GM12891 (cell line): ENCODE data around the gene CCDC136.

Experiments used
- DNase-seq: peaks from one replicate; pipeline ENCODE4 v3.0.0; 2011; ENCODE audit warnings: low spot score; ENCODE audit not compliant: insufficient read length
- FAIRE-seq: peaks from 2 replicates; lab custom pipeline; 2011; peaks lifted over from hg19 to GRCh38; lab: Jason Lieb, UNC
- PAX5 ChIP-seq: IDR thresholded peaks from 2 replicates; pipeline ENCODE4 v1.6.1; 2011; ENCODE audit warnings: low read length, moderate library complexity, mild to moderate bottlenecking; ENCODE audit not compliant: insufficient read depth, severe bottlenecking
- POLR2A ChIP-seq: IDR thresholded peaks from 2 replicates; pipeline ENCODE4 v1.6.1; 2011; ENCODE audit warnings: low read depth, low read length, control low read depth
- POLR2AphosphoS5 ChIP-seq: IDR thresholded peaks from 2 replicates; pipeline ENCODE4 v1.6.1; 2011; ENCODE audit warnings: low read depth, low read length, control low read depth
- POU2F2 ChIP-seq: IDR thresholded peaks from 2 replicates; pipeline ENCODE4 v1.6.1; 2011; ENCODE audit warnings: low read depth, mild to moderate bottlenecking, control low read depth, low read length, moderate library complexity
- SPI1 ChIP-seq: IDR thresholded peaks from 2 replicates; pipeline ENCODE4 v1.6.1; 2011; ENCODE audit warnings: low read depth, low read length, control low read depth
- TAF1 ChIP-seq: IDR thresholded peaks from 2 replicates; pipeline ENCODE4 v1.6.1; 2011; ENCODE audit warnings: low read depth, low read length, control low read depth

Gene CCDC136

DNA sequence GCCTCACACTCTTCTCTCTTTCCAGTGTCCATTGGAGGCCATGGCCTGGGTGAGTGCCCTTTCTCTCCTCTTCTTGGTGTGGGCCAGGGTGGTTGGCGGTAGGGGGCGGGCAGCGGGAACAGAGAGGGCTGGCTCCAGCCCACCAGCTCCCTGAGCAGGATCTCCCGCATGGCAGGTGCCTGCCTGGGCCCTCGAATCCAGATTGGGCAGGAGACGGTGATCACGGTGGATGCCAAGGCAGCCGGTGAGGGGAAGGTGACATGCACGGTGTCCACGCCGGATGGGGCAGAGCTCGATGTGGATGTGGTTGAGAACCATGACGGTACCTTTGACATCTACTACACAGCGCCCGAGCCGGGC, 57.4 kb downstream of the CCDC136 start:
- FAIRE-seq, result no peak
- TF ChIP-seq TAF1, result no peak
- no peak for TF ChIP-seq SPI1
- TF ChIP-seq POLR2A, result no peak
- TF ChIP-seq POU2F2, result no peak
- no peak for TF ChIP-seq PAX5
- TF ChIP-seq POLR2AphosphoS5, result no peak
- DNase-seq, result no peak

DNA sequence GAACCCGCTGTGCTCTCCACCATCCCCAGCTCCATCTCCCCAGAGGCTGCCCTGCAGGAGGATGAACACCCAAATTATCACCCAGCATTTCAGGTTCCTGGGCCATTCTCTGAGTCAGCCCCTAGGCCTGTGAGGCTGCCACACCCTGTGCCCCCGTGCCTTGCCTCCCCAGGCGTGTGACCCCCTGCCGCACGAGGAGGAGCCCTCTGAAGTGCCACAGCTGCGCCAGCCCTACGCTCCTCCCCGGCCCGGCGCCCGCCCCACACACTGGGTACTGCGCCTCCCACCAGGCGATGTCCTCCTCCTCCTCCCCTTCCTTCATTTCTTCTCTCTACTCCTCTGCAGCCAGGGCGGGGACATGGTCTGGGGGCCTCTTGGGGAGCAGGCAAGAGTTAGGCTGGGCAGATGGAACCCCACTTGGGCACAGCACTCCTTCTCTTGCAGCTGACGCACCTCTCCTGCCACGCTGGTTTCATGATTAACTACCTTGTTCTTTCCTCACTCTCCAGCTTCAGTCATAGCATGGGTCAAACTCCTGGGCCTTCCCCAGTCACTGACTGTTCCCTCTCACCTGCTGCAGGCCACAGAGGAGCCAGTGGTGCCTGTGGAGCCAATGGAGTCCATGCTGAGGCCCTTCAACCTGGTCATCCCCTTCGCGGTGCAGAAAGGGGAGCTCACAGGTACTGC, 58.2 kb downstream of the CCDC136 start:
- no peak for FAIRE-seq
- no peak for TF ChIP-seq SPI1
- TF ChIP-seq POLR2A, result no peak
- TF ChIP-seq POU2F2, result no peak
- no peak for TF ChIP-seq TAF1
- DNase-seq, result no peak

DNA sequence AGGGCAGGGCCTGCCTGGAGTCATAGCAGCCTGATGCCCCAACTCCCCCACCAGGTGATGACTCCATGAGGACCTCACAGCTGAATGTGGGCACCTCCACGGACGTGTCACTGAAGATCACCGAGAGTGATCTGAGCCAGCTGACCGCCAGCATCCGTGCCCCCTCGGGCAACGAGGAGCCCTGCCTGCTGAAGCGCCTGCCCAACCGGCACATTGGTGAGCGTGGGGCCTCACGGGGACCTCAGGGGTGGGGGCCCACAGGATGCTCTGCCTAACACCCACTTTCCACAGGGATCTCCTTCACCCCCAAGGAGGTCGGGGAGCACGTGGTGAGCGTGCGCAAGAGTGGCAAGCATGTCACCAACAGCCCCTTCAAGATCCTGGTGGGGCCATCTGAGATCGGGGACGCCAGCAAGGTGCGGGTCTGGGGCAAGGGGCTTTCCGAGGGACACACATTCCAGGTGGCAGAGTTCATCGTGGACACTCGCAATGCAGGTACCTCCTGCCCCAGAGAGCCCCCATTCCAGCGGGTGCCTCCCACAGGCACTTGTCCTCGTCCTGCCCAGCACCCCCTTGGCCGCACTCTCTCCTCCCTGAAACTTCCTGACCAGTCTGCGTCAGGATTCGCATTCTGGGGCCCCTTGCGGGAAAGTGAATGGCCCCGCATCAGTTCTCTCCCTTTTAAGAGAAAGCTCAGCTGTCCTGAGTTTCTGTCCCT, 60.9 kb downstream of the CCDC136 start:
- TF ChIP-seq POLR2A (no peak), PAX5 (no peak), POU2F2 (no peak)
- no peak for DNase-seq
- FAIRE-seq, result no peak

DNA sequence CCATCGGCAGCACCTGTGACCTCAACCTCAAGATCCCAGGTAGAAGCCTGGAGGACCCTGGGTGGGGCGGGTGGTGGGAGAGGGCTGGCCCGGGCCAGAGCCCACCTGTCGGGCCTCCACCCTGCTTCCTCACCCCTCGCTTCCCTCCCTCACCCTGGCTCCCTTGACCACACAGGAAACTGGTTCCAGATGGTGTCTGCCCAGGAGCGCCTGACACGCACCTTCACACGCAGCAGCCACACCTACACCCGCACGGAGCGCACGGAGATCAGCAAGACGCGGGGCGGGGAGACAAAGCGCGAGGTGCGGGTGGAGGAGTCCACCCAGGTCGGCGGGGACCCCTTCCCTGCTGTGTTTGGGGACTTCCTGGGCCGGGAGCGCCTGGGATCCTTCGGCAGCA, 62.0 kb downstream of the CCDC136 start:
- FAIRE-seq (no peak), DNase-seq (no peak)
- TF ChIP-seq SPI1 (no peak), POU2F2 (no peak), POLR2A (no peak), PAX5 (no peak), POLR2AphosphoS5 (no peak), TAF1 (no peak)

DNA sequence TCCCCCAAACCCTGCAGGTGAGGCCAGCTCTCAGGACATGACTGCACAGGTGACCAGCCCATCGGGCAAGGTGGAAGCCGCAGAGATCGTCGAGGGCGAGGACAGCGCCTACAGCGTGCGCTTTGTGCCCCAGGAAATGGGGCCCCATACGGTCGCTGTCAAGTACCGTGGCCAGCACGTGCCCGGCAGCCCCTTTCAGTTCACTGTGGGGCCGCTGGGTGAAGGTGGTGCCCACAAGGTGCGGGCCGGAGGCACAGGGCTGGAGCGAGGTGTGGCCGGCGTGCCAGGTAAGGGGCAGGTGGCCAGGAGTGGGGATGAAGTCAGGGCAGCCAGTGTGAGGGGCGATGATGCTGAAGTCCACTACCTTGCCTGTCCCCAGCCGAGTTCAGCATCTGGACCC, 62.6 kb downstream of the CCDC136 start:
- TF ChIP-seq TAF1 (no peak), POLR2AphosphoS5 (no peak), POU2F2 (no peak), SPI1 (no peak), PAX5 (no peak), POLR2A (no peak)
- FAIRE-seq, result no peak
- no peak for DNase-seq

DNA sequence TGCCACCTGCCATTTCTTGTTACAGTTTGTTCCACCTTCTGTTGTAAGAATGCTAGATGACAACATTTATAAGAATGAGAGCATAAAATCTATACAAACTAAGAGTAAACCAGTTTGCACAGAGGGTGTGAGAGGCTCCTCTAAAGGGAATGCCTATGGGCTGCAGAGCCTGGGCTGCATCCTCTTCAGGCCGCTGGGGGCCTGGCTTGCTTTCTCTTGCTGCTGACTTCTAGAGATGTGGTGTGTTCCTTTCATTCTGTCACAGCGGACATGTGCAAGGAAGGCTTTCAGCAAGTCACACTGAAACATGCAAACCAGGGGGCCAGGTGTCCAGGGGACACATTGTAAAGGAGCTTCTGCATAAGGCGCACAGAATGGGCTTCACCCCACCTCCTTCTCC, 63.8 kb downstream of the CCDC136 start:
- no peak for FAIRE-seq
- TF ChIP-seq PAX5 (no peak), POLR2A (no peak), SPI1 (no peak), TAF1 (no peak), POU2F2 (no peak)
- no peak for DNase-seq

DNA sequence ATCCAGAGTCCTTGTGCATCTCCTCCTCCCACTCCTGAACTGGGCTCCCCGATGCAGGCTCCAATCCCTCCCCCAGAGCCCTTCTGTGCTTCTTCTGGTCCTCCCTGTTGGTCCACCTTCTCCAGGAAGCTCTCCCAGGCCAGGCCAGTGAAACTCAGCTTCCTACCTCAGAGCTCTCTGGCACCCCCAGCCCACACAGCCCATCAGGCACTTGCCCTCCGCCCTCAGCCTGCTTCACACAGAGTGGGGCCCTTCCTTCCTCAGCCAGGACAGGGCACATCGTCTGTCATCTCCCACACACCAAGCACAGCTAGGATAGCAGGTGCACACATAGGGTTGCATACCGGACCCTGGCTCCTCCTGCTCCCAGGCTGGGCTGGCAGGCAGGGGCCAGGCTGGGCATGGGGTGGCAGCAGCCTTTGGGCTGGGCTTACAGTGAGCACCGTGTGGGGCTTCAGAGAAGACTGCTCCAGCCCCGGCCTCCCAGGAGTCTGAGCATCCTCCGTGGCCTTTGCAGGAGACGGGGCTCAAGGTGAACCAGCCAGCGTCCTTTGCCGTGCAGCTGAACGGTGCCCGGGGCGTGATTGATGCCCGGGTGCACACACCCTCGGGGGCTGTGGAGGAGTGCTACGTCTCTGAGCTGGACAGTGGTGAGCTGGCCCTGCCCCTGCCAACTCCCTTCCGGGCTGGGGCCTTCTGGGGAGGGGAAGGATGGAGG, 64.4 kb downstream of the CCDC136 start:
- DNase-seq (no peak), FAIRE-seq (no peak)
- TF ChIP-seq SPI1 (no peak), POLR2A (no peak), PAX5 (no peak), TAF1 (no peak), POU2F2 (no peak), POLR2AphosphoS5 (no peak)

DNA sequence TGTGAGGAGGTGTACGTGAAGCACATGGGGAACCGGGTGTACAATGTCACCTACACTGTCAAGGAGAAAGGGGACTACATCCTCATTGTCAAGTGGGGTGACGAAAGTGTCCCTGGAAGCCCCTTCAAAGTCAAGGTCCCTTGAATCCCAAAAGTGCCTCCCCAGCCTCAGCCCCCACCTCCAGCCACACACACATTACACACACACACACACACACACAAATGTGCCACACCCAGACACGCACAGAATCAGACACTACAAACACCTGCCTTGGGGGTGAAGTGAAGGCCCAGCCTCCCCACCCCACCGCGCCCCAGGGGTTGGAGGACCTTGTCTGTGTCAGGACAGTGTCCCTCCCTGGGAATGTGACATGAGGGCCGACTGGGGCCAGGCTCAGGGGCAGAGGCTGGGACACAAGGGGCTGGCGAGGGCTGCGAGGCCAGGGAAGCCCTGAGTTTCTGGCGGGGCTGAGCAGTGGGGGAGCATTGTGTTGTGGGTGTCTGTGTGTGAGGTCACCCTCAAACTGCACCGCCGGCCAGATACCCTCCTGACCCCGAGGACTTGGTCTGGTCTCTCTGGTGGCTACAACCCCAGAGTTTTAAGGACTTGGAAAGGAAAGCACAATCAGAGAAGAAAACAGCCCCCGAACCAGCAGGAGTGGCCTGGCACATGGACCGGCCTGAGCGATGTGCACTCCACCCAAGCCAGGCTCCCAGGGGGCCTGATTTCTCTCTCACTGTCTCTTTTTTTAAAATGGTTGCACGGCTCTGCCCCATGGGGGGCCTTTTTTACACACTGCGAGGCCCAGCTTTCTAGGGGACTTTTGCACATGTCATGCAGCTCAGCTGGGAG, 66.8 kb downstream of the CCDC136 start:
- TF ChIP-seq POLR2A (no peak), PAX5 (no peak), POLR2AphosphoS5 (no peak), POU2F2 (no peak)
- no peak for DNase-seq
- no peak for FAIRE-seq
